Fibroblast of skin of scalp (primary cell): ENCODE measurements around the gene LEO1.
A peak's percentile ranks its signal among the peaks of the same experiment; 100 is the strongest.

Experiments
- DNase-seq: peaks from one replicate; pipeline ENCODE4 v3.0.0-alpha.2; 2013

Gene LEO1

GRCh38 chr15:51926809-51927208 lies 44.8 kb downstream of the LEO1 start:
- no peak for DNase-seq

GRCh38 chr15:51924156-51925068 lies 47.2 kb downstream of the LEO1 start:
- no peak for DNase-seq

DNA sequence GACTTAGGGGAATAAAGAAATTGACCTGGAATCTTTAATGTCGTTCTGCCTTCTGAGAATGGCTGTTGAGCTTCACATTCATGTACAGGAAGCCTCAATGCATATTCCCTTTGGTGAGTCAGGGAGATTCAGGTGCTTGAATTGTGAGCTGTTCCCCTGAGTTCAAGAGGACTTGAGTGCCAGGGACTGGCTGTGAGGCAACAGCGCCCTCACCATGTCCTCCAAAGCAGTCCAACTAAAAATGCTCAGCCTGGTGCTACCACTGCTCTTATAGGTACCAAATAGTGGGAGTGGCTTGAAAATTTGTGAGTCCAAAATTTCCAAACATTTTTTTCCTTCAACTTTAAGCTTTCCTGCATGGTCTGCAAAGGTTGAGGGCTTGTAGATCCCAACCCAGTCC lies 54.1 kb downstream of the LEO1 start:
- peak; percentile 19 for DNase-seq

DNA sequence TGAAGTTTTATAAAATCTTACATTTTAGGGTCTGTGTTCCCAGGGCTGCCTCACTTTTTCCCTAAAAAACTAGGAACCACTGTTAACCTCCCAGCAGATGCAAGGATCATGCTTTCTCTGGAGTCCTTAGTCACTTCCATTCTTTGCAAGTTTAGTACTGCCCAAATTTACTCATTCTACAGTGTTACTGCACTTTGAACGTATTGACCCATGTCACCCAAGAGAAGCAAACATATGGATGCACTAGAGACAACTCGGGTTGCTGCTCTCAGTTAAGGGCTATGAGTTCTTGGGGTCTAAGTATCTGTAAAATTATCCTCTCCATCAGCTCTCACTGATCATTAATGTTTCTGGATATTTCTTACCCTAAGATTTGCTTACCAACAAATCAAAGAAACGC lies 59.0 kb downstream of the LEO1 start:
- no peak for DNase-seq

DNA sequence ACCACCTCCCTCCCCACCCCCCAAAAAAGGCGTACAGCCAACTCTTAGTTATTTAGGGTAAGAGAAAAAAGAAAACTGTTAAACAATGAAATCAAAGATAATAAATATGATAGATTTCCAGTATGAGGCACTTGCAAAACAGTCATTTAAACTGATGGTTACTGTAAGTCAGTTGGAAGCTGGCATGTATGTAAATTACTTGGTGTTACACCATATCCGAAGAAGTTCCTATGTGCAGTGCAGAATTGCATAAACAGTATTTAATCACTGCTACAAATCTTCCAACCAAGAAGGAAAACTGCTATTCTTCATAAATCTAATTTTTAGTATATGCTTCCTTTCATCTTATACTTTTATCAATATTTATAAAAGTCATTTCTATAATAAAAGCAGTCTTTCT lies 62.0 kb downstream of the LEO1 start:
- no peak for DNase-seq

DNA sequence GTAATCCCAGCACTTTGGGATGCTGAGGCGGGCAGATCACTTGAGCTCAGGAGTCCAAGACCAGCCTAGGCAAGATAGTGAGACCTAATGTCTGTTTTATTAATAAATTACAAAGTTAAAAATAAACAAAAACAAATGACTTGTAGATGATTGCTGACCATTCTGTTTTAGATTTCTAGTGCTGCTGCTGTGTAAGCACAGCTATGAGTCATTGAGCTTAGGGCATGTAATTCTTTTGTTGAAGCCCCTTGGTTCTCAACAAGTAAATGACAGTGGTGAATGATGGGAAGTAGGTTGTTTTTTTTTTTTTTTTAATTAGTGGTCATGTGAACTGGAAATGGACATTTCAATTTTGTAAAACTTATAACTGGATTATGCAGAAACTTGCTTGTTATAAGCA lies 63.3 kb downstream of the LEO1 start:
- DNase-seq: no peak

DNA sequence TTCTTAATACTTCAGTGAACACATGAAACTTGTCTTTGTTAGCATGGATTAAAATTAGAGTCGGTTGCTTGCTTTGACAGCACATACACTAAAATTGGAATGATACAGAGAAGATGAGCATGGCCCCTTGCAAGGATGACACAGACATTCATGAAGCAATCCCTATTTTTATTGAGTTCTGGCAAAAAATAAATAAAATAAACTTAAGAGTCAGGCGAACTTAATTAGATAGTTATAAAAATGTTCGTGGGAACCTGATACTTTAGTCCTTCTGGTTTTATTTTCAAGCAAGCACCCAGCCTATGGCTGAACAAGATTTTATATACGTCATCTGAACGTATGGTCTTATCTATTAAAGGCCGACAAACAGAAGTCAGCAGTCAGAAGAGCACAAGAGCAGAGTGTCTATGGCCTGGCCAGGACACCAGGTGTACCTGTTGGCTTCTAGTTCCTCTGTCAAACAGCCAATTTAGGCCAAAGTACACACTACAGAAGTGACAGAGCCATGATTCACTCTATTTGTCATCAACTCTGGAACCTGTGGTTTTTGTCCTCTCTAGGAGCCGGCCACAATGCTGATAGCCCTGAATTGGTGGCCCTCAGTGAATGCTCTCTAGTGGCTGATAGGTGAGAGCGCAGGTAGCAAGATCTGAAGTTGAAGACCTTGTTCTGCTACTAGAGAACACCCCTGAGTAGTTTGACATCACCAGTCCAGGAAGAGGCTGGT lies 64.3 kb downstream of the LEO1 start:
- peak; percentile 15 for DNase-seq

DNA sequence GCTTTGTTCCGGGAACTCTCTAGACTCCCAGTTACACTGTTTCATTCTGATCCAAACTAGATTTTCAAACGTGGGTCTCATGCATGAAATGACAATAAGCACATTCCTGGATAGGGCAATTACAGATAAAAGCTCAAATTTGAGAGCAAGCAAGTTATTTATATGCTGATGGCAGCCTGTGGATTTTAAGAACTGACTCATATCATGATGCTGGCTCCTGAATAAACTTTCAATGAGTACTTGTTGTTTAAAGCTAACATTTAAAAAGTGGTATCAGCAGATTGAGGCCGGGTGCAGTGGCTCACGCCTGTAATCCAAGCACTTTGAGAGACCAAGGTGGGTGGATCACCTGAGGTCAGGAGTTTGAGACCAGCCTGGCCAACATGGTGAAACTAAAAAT lies 66.6 kb downstream of the LEO1 start:
- no peak for DNase-seq

DNA sequence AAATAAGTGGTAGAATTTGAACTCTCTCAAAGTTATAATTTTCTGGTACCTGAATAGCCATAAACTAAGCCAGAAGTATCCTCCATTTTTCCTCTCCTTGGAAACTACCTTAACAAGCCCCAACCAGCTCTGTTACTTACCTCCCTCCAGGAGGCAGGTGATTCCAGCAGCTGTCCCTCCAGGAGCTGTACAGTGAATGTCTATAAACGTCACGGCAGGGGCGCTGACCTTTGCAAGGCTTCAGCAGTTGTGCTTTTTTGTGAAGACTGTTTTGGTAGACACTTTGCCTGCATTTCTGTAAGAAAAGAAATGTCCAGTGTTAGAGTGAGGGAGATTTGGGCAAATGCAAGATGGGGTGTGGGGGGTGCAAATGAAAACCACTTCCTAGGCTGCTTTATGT lies 67.2 kb downstream of the LEO1 start:
- DNase-seq: no peak

DNA sequence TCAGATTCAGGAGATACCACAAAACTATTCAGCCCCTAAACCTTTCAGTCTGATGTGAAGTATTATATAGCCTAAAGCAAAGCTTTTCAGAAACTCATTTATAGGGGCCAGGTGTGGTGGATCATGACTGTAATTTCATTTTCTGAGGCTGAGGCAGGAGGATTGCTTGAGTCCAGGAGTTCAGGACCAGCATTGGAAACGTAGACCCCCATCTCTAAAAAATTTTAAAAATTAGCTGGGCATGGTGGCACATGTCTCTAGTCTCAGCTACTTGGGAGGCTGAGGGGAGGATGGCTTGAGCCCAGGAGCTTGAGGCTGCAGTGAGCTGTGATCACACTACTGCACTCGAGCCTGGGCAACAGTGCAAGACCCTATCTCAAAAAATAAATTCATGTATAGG lies 82.1 kb downstream of the LEO1 start:
- DNase-seq: no peak

DNA sequence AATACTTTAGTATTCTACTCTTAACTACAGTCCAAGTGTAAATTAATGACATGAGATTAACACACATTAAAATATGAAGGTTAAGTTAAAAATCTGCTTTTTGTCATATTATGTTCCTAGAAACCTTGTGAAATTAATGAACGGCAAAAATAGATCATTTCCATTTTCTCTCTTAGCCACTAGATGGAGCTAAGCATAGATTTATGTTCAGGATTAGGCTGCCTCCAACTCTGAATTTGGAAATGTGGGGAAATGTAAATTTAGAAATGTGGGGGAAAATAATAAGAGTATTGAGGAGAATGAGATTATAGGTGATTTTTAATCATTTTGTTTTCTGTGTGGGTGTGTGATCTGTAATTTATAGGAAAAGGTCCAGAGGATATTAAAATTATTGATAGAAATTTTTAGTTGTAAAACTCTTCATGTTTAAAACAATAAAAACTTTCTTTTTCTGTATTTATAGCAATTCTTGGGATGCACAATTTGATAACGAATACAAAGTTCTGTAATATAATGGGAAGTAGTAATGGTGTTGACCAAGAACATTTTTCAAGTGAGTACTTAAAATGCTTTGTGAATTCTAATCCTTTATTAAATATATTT lies 82.9 kb downstream of the LEO1 start:
- peak; percentile 29 for DNase-seq
